KMS-11 (cell line): ENCODE data around the gene BPIFB6.

Source experiments
- H2AFZ ChIP-seq: fragments of 200-600 bp; sonication (generic); 2 replicates; pipeline ENCODE4 v1.6.1; 2016; ENCODE audit warnings: antibody characterized with exemption, mixed run types, low read depth
- H3K27ac ChIP-seq: fragments of 200-600 bp; sonication (generic); 2 replicates; pipeline ENCODE4 v1.6.1; 2016; ENCODE audit warnings: mild to moderate bottlenecking, mixed run types
- H3K27me3 ChIP-seq: fragments of 200-600 bp; sonication (generic); 2 replicates; pipeline ENCODE4 v1.6.1; 2017; ENCODE audit warnings: mild to moderate bottlenecking, low read depth, mixed run types, moderate library complexity; ENCODE audit not compliant: insufficient read depth
- H3K36me3 ChIP-seq: fragments of 200-600 bp; sonication (generic); 2 replicates; pipeline ENCODE4 v1.6.1; 2017; ENCODE audit warnings: mild to moderate bottlenecking, mixed run types; ENCODE audit not compliant: insufficient read depth
- H3K4me1 ChIP-seq: fragments of 200-600 bp; sonication (generic); 2 replicates; pipeline ENCODE4 v1.6.1; 2016; ENCODE audit warnings: mild to moderate bottlenecking, low read depth, mixed run types; ENCODE audit not compliant: poor library complexity, severe bottlenecking
- H3K4me2 ChIP-seq: fragments of 200-600 bp; sonication (generic); 2 replicates; pipeline ENCODE4 v1.7.0; 2016; ENCODE audit warnings: mild to moderate bottlenecking, mixed run types
- H3K4me3 ChIP-seq: fragments of 200-600 bp; sonication (generic); IDR thresholded peaks from 2 replicates; pipeline ENCODE4 v1.6.1; 2017; ENCODE audit warnings: low read depth, low read length, mixed read lengths; ENCODE audit not compliant: insufficient read depth
- H3K79me2 ChIP-seq: fragments of 200-600 bp; sonication (generic); 2 replicates; pipeline ENCODE4 v1.6.1; 2016; ENCODE audit warnings: low read depth, mixed run types; ENCODE audit not compliant: insufficient read depth
- H3K9ac ChIP-seq: fragments of 200-600 bp; sonication (generic); 2 replicates; pipeline ENCODE4 v1.6.1; 2016; ENCODE audit warnings: mild to moderate bottlenecking, mixed run types
- H4K20me1 ChIP-seq: fragments of 200-600 bp; sonication (generic); 2 replicates; pipeline ENCODE4 v1.6.1; 2016; ENCODE audit warnings: mild to moderate bottlenecking, mixed run types; ENCODE audit not compliant: insufficient read depth
- TF ChIP-seq, protein P1 (sequence below): fragments of 200-600 bp; sonication (generic); conservative IDR thresholded peaks from 2 replicates; pipeline ENCODE4 v1.6.1; 2017; ENCODE audit warnings: low read depth, mild to moderate bottlenecking, antibody characterized with exemption, low read length, moderate library complexity, mixed read lengths

Gene BPIFB6

DNA sequence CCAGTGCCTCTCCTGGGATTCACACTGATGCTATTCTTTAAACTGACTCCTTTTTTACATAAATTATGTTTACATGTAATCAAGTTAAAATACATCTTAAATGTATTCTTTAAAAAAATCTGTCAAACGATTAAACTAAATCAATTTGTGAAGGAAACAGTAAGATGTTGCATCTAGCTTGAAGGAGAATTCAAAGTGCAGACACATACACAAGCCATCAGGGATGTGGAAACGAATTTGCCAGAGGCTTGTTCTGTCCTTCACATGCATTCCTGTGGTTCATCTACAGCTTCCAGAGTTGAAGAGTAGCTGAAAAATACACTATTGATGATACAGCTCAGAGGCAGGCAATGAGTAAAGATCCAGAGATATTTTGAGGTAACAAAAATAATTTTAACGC is 15.0 kb downstream of the BPIFB6 start:
- TF ChIP-seq, protein P1, sequence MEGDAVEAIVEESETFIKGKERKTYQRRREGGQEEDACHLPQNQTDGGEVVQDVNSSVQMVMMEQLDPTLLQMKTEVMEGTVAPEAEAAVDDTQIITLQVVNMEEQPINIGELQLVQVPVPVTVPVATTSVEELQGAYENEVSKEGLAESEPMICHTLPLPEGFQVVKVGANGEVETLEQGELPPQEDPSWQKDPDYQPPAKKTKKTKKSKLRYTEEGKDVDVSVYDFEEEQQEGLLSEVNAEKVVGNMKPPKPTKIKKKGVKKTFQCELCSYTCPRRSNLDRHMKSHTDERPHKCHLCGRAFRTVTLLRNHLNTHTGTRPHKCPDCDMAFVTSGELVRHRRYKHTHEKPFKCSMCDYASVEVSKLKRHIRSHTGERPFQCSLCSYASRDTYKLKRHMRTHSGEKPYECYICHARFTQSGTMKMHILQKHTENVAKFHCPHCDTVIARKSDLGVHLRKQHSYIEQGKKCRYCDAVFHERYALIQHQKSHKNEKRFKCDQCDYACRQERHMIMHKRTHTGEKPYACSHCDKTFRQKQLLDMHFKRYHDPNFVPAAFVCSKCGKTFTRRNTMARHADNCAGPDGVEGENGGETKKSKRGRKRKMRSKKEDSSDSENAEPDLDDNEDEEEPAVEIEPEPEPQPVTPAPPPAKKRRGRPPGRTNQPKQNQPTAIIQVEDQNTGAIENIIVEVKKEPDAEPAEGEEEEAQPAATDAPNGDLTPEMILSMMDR, result no peak
- H3K4me1 ChIP-seq, result no peaks in the 10 kb centered on the region
- H3K4me3 ChIP-seq, result no peak overlapping the region
- no peaks in the 10 kb centered on the region for H4K20me1 ChIP-seq
- H3K4me2 ChIP-seq, result no peak overlapping the region
- no peaks in the 10 kb centered on the region for H3K36me3 ChIP-seq
- H3K27me3 ChIP-seq, result no peaks in the 10 kb centered on the region; the same call in 1 of the 2 replicates
- no peak overlapping the region for H3K9ac ChIP-seq
- no peaks in the 10 kb centered on the region for H3K79me2 ChIP-seq
- H2AFZ ChIP-seq, result no peak overlapping the region
- H3K27ac ChIP-seq, result no peak overlapping the region

DNA sequence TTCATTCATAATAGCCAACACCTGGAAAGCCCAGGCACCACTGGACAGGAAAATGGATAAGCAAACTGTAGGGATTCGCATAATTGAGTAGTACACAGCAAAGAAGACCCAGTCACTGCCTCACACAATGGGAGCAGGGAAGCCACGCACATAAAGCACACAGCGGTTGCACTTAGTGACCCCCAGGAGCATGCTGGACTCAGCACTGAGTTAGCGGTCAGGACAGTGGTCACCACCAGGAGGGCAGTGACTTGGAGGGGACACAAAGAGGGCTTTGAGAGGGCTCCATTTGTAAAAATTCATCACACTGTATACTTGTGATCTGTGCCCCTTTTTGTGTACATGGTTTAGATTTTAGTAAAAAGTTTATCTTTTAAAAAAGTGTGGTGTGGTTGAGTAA is 19.9 kb downstream of the BPIFB6 start:
- H3K9ac ChIP-seq, result no peak overlapping the region
- no peak overlapping the region for H2AFZ ChIP-seq
- H3K27ac ChIP-seq, result no peak overlapping the region

DNA sequence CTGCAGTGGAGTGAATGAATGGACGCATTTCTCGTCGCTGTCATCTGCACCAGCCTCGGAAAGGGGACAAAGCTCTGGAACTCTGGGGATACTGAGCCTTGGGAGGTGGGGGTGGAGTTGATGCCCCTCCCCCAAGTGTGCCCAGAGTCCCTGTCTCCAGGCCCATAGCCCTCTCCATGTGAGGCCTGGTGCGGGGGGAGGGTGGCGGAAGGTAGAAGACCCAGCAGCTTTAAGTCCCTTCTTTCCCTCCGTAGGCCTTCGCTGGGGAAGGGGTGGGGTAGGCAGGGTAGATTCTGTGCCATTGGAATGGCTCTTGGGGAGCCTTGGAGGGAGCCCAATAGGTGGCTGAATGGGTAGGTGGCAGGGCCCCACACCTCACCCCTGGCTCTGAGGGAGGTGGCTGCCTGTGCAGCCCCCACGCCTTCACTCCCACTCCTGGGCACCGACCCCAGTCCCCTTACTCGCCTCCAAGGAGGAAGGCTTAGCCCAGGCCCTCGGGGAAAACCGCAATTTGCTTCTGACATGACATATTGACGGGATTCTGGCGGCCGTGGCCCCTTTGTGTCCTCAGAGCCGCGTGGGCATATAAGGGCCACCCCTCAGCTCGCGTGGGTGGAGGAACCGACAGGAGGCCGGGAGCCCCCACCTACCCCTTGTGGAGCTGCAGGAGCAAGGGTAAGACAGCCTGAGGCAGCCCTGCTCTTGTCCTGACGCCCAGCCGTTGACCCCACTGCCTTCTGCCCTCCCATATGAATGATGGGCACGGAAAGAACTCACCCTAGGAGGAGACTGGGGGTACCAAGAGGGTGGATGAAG is 22.1 kb downstream of the BPIFB6 start, which contains the start of gene BPIFB3:
Gene BPIFB3 (plus strand): TSS at position 613 of the 816 bp plus-strand sequence. CDS start 1,533 bp downstream, outside the sequence.
- Histone ChIP-seq H3K79me2 (no peaks in the 10 kb centered on the region), H3K36me3 (no peaks in the 10 kb centered on the region), H3K4me3 (no peak within 1 kb of the TSS), H3K27ac (no peak within 1 kb of the TSS), H2AFZ (no peak within 1 kb of the TSS), H4K20me1 (no peaks in the 10 kb centered on the region), H3K4me1 (no peaks in the 10 kb centered on the region), H3K27me3 (no peaks in the 10 kb centered on the region), H3K9ac (no peak within 1 kb of the TSS), H3K4me2 (no peak within 1 kb of the TSS)
- TF ChIP-seq, protein P1, result no peak

More for the DNA sequence above, 19.9 kb downstream of the BPIFB6 start:
- TF ChIP-seq, protein P1, result no peak
- no peaks in the 10 kb centered on the region for H3K79me2 ChIP-seq
- H4K20me1 ChIP-seq, result no peaks in the 10 kb centered on the region
- H3K4me1 ChIP-seq, result no peaks in the 10 kb centered on the region
- no peak overlapping the region for H3K4me3 ChIP-seq
- no peaks in the 10 kb centered on the region for H3K36me3 ChIP-seq
- H3K4me2 ChIP-seq, result no peak overlapping the region
- no peaks in the 10 kb centered on the region for H3K27me3 ChIP-seq

DNA sequence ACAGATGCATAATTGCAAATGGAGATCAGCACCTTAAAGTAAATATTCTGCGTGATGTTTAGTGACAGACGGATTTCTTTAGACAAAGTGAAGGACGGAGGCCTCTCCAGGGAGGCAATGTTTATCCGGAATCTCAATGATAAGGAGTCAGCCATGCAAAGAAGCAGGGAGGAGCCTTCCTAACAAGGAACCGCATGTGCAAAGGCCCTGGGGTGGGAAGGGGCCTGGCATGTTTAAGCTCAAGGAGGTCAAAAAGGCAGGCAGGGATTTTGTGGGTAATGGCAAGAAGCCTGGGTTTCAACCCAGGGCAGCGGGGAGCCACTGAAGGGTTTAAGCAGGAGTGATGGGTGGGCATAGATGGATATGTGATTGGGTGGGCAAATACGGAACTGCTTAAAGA is 22.9 kb downstream of the BPIFB6 start:
- Histone ChIP-seq H3K4me2 (no peak overlapping the region), H3K9ac (no peak overlapping the region), H4K20me1 (no peaks in the 10 kb centered on the region), H3K4me3 (no peak overlapping the region), H3K79me2 (no peaks in the 10 kb centered on the region), H3K27me3 (no peaks in the 10 kb centered on the region), H3K36me3 (no peaks in the 10 kb centered on the region), H2AFZ (no peak overlapping the region), H3K27ac (no peak overlapping the region), H3K4me1 (no peaks in the 10 kb centered on the region)
- TF ChIP-seq, protein P1, result no peak
